ENCODE measurements around the gene NRF1. TPM values are rescaled to one million over a fixed set of nuclear protein-coding genes. Genes with fewer than 3 reads are reported as not detected.

Gene NRF1
- total and polyA plus RNA-seq, 10 of the 15 experiments (the other 5 are each of a cell fraction or from before 2014, with no cell fraction given), result 3.5 to 23.1 (median 13.5) TPM

DNA sequence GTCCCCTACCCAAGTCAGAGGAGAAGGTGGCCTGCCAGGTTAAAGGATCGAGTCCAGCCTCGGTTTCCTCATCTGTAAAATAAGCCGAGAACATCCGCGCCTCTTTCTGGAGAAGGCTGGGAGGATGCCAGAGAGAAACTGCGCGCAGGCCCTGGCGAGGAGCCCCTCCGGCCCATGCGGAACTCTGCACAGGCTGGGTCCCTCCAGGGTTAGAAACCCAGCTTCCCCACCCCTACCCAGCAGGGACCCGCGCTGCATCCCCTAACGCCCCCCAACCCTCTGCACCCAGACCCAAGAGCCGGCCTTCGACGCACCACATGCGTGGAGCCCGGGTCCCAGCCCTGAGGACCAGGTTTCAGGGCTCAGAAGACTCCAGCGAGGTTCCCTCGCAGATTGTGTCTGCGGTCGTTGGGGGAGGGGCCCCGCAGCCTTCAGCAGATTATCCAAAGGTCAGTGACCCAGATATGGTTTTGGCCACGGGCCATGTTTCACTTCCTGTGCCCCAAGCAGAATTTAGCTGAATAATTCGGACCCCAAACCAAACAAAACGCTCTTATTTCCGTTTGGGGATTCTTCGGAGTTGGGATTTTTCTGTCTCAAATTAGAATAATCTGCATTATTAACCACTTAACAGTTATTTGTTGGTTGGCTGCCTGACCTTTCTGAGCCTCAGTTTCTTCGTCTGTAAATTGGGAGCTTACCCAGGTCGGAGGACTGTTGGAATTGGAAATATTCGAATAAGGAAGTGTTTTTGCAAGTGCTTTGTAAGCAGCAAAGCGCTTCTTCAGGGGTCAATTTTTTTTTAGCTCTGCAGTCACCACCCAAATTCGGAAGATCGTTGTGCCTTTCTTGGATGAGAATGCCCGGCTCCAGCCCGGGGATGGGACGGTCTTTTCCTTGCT, 173.5 kb downstream of the NRF1 start (continued):
- TF ChIP-seq E4F1 (IDR thresholded peaks at IDR 0.05; ENCODE audit: borderline replicate concordance, partially characterized antibody) (no peak), MEF2A (IDR thresholded peaks at IDR 0.05; ENCODE audit: insufficient read depth, low read depth, low read length) (no peak), ETV6 (conservative IDR thresholded peaks at IDR 0.05 in 1 of 2, IDR thresholded peaks at IDR 0.05 in 1 of 2; ENCODE audit: borderline replicate concordance in 1 of 2, low read depth in 1 of 2) (0 out of 4 replicates have a peak, but pooled peaks of 1 of the 2 experiments have one; percentile 21), ZSCAN29 (IDR thresholded peaks at IDR 0.05) (peak; percentile 84; the same call in 1 of the 2 replicates), EGR1 (IDR thresholded peaks at IDR 0.05; ENCODE audit: borderline replicate concordance in 1 of 2, low read depth in 2 of 2, low read length in 2 of 2) (no peak), ZZZ3 (IDR thresholded peaks at IDR 0.05; ENCODE audit: control insufficient read depth, insufficient read length, low read depth) (no peak), RUNX3 (IDR thresholded peaks at IDR 0.05; ENCODE audit: low read length) (peak; percentile 76), CREB1 (IDR thresholded peaks at IDR 0.05; ENCODE audit: low read depth) (no peak), BMI1 (IDR thresholded peaks at IDR 0.05; ENCODE audit: borderline replicate concordance) (no peak), HDAC6 (IDR thresholded peaks at IDR 0.05; ENCODE audit: unreplicated experiment) (no peak), IKZF2 (IDR thresholded peaks at IDR 0.05) (0 out of 4 replicates have a peak, but pooled peaks of 1 of the 2 experiments have one; percentile 12), ESRRA (IDR thresholded peaks at IDR 0.05; ENCODE audit: low read length) (no peak), HDAC2 (IDR thresholded peaks at IDR 0.05) (no peak), CHD4 (IDR thresholded peaks at IDR 0.05) (no peak), RAD51 (IDR thresholded peaks at IDR 0.05) (no peak), CBX5 (IDR thresholded peaks at IDR 0.05; ENCODE audit: low read depth) (no peak), DPF2 (IDR thresholded peaks at IDR 0.05) (0 out of 2 replicates have a peak, but pooled peaks have one; percentile 21), TCF7 (IDR thresholded peaks at IDR 0.05; ENCODE audit: borderline replicate concordance) (no peak)
